HL-60/S4 (cell line): ENCODE measurements around the gene TRIM9.

Experiments used
- in situ Hi-C: fragments of 300-500 bp; cut with MboI; formaldehyde crosslinking; loops from 2 replicates; pipeline ENCODE4 v1.14.3; 2022; ENCODE audit warnings: low sequenced_read_pairs

Gene TRIM9

DNA sequence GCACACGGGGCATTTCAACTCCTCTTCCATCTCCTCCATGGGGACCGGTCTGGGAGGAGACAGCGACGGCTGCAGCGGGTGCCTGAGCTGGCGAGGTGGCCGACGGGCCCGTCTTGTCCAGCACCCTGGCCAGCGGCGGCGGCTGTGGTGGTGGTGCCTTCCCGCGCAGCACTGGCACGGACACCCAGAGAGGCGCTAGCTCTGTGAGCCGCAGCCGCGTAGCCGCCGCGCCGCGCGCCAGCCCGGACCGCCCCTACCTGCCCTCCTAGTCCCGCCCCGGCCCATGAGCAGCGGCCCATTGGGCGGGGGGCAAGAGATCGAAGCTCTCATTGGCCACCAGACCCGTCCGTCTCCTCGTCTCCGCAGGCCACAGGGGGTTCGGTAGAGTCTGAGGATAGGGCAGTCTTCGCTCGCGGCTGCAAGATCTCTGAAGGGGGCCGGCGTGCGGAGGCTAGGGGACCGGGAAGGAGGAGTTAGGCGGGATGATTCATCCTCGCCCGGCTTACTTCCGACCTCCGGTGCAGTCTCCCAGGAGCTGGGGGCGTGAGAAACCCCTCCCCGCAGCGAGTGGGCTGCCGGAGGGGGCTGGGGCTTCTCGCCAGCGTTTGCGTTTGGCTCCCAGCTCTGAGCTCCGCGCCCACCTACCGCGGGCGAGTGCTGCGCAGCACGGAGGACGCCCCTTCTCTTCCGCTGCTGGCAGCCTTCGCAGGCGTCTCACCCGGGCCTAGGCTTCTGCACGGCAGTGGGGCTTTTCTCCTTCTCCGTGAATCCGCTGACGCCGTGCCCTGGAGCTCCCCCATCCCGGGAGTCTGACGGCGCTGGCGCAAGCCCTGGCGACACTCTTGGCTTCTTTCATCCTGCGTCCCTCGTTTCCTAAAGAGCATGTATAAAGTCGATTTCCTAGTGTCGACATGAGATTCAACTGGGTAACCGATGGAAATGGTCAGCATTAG is at the start of gene TRIM9:
Gene TRIM9 (minus strand): TSS at position 205 of the 953 bp plus-strand sequence. CDS start 166 bp downstream, at position 39.
- in situ Hi-C loops: no loop called here

DNA sequence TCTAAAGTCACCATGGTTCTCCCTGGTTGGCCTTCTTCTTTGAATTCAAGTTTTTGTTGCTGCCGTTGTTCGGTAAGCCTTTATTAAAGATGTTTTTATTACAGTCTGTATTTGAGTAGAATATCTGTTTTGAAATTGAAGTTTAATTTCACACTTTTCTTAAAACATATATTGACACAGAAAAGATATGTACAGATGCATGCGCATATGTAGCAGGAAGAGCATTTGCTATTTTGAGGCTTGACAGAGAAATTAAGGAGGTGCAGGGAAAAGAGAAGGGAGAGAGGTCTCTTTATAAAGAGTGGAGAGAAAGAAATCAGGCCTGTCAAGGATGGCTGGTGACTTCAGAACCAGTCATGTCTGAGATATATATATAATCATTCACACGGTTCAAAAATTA is 46.0 kb upstream of the TRIM9 start:
- in situ Hi-C loops: no loop called here

DNA sequence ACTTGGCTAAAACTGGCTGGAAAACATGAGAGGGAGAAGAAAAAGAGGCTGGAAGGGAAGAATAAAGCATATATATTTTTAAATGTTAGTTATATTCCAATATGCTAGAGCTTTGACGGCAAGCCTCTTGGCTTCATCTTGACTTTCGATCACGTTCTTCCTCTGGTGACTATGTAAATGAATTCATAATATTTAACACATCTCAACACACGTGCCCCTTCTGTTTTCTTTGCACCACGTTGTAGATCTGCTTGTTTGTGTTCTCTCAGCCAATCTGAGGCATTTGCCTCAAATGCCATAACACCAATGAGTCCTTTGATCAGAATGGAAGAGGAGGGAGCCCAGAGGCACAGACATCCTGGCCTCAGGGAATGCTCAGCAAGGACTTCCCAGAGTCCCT is 45.4 kb upstream of the TRIM9 start:
- in situ Hi-C loops: no loop called here

DNA sequence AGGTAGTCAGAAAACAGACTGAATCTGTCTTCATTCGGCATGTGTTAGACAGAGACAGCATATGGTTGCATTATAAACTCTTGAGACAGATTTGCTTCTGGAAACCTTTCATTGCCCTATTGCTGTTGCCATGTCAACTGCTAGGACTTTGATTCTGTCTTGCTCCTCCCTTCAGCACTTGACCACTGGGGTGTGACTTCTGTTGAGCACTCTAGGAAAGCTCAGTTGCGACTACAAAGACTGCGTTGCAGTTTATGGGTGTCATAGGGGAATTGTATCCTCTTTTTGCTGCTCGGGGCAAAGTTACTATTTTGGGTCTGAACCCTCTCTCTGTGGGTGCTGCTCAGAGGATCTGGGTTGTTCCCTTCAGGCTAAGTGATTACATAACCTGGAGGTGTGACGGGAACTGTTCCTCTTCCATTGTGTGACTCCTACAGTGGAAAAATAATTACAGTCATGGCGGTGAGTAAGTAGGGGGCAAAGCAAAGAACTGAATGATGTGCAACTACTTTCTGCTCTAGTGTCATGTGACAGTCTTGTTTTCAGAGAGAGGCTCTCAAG is 44.3 kb upstream of the TRIM9 start:
- in situ Hi-C loops: no loop called here

DNA sequence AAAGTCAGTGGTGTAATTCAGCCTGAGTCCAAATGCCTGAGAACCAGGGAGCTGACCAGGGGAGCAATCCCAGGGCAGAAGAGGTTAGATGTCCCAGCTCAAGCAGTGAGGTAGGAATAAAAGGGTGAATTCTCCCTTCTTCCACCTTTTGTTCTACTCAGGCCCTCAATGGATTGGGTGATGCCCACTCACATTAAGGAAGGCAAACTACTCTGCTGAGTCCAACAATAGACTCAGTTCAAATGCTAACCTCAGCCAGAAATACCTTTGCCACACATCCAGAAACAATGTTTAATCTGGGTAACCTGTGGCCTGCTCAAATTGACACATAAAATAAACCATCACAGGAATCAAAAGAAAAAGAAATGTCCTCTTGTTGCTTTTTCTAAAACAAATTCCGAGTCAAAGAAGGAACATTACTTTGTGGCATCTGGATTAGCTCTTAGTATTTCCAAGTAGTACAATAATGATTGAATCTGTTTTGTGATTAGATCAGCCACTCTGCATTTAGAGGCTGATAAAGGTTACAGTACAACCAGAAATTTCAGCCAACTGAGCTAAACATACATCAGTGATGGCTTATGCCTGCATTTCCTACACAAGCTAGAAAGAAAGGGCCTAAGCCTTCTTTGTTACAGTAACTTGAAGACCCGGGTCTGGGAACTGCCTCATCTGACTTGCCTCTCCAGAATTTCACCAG is 43.6 kb upstream of the TRIM9 start:
- in situ Hi-C loops: no loop called here

DNA sequence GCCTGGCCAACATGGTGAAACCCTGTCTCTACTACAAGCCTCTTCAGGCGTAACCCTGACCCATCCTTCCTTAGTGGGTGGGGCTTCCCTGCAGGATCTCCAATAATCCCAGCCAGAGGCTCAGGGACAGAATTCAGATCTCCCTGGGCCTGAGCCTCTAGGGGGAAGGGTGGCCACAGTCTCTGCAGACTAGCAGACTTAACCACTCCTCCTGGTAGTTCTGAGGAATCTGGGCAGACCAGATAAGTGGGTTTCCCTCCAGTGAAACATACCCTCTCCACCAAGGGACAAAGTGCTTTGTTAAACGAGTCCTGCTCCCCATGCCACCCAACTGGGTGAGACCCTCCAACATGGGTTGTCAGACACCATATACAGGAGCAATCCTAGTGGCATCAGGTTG is 36.6 kb upstream of the TRIM9 start:
- in situ Hi-C loops: no loop called here

DNA sequence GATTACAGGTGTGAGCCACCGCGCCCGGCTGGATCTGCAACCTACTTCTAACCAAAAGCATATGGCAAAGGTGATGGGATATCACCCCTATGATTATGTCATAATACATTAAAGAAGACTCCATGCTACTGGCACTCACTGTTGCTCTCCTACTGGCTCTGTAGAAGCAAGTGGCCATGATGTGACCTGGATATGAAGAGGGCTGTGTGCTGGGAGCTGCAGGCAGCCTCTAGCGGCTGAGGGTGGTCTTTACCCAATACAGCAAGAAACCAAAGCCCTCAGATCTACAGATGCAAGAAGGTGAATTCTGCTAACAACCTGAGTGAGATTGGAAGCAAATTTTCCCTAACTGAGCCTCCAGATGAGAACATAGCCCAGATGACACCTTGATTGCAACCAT is 34.2 kb upstream of the TRIM9 start:
- in situ Hi-C loops: no loop called here

DNA sequence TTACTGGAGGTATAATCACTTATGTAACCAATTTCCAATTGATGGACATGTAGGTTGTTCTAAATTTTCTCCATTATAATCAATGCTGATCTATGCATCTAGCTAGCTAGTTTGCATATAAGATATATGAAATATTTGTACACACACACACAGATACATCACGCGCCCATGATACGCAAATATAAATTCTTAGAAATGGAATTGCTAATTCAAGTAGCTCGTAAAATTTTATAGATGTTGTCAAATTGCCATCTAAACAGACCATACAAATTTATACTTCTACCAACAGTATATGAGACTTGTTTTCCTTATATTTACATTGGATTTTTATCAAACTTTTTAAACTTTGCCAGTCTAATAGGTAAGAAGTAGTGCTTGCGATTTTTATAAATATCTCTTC is 29.1 kb upstream of the TRIM9 start:
- in situ Hi-C loops: no loop called here

DNA sequence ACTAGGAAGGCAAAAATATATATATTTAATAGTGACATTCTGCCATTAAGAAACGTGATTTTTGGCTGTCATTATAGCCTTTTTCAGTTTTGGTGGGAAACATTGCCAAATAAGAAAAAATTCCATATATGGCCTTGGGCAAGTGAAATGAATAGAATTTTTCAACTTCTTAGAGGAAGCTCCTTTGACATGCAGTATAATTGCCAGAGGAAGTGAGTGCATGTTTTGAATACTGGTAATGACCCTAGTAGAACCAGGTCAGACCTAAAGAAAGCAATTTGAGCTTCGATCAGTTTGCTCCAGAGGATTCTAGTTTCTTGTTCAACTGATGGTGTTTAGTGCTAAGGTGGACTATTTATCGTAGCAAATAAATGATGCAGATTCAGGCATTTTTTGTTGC is 26.2 kb upstream of the TRIM9 start:
- in situ Hi-C loops: no loop called here

DNA sequence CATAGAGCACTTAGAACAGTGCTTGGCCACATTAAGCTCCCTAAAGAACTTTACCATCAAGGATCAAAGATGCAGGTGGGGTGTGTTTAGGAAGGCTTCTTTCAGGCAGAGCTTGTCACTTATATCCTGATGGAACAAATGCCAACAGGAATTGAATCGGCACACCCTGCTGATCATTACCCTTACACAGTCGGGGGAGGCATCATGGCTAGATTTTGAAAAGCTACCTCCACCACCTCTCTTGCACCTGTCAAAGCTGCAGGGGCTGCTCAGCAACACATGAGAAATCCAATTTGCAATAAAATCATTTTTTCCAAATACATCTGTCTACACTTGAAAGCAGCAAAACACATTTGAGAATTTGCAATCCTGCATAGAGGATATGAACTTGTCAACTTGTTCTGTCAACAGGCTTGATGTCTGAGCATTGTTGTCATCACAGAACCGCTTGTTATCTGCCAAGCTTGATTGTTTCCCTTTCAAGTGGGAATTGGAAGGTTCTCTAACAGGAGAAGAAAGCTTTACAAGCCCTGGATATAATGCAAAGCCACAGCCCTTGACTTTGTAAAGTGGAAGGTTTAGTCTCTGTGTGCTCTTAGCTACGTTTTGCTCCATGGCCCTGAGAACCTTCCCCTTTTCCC is 24.6 kb upstream of the TRIM9 start:
- in situ Hi-C loops: no loop called here

DNA sequence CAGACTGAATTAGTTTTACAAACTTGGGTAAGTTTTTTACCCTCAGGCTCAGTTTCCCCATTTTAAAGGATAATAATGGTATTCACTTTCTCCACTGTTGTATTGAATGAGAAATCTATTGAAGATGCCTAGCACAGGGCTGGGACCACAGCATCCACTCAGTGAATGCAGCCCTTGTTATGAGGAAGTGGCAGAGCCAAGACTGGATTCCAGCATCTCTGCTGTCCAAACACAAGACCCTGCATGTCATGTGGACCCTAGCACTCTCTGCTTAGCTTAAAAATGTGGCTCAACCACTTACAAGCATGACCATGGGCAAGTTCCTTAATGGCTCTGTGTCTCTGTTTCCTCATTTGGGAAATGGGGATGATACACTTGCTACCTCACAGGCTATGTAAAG is 24.1 kb upstream of the TRIM9 start:
- in situ Hi-C loops: no loop called here

DNA sequence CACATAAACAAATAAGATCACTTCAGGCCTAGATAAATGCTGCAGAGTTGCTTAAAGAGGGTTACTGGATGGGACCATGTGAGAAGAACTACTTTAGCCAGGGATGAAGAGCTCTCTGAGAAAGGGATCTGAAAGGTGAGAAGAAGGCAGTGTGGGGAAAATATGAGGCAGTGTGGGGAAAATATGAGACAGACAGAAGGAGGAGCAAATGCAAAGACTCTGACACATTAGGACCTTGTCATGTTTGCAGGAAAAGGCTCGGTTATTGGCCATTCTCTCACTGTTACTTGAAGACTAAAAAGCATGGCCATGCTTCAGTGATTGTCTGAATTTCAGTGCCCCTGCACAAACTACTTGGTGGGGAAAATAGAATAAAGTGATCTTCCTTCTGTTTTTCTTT is 22.7 kb upstream of the TRIM9 start:
- in situ Hi-C loops: no loop called here

DNA sequence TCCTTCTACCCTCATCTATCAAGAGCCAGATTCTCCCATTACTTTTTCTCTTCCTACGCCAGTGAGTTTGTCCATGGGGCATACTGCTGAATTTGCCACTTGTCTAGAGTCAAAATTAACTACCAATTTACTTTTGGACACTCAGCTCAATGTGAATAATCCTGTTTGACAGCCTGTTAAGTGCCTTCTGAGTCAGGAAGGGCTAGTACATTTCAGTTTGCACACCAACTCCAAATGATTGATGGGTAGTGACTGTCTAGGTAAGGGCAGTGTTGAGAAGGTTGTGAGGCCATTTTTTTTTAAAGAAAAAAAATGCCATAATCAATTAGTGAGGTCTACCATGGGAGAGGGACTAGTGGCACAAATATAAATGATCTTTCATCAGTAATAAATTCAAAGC is 21.8 kb upstream of the TRIM9 start:
- in situ Hi-C loops: no loop called here

DNA sequence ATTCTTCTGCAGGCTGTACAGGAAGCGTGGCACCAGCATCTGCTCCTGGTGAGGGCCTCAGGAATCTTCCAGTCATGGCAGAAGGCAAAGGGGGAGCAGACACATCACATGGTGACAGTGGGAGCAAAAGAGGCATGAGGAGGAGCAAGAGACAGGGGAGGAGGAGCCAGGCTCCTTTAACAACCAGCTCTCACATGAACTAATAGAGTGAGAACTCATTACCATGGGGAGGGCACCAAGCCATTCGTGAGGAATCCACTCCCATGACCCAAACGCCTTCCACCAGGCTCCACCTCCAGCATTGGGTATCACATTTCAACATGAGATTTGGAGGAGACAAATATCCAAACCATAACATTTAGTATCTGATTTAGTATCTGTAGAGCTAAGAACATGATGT is 14.7 kb upstream of the TRIM9 start:
- in situ Hi-C loops: no loop called here

DNA sequence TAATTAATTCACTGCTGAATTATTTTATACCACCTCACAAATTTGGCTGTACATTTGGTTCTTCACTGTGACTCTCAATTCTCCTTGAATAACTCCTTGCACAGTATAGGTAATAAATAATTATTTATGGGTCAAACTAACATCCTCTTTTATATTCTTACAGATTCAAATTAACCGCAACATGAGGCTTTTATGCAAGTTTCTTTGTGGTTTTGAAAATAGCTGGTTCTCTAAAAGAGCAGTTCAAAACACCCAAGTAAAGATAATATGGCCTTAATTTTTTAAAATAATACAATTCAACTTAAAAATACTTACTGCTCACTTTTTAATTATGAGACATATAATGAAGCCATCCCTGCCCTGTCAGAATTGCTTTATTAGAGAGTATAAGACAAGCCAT is 12.9 kb upstream of the TRIM9 start:
- in situ Hi-C loops: no loop called here

DNA sequence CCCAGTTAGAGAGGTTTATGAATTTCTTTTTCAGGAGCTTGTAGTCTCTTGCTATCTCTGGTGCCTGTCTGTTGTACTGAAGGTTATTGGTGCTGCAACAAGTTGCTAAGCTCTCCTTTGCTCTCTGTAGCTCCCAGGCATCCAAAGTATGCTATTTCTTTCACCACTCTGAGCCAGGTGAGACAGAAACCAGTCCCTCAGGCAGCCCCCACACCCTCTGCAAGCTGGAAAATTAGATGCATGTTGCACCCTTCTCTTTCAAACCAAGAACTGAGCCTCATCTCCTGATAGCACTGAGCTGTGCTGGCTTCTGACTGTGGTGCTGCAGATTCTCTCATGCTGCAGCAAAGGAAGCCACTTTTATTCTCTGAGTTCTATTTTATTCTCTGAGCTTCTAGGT is 9.6 kb upstream of the TRIM9 start:
- in situ Hi-C loops: no loop called here

DNA sequence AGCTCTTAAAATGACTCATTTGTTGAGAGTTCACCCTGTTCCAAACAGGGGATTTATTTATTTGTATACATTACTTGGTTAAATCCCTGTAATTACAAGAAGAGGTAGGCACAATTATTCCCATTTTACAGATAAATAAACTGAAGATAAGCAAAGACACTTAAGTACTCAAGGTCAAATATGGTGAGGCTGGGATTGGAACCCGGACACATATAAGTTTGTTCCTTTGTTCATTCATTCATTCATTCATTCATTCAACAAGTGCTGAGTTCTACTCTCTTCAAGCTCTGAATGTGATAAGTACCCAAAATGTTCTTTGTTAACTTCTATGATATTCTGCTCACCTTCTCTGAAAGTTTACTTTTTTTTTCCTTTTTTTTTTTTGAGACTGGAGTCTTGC is 2.4 kb upstream of the TRIM9 start:
- in situ Hi-C loops: no loop called here

DNA sequence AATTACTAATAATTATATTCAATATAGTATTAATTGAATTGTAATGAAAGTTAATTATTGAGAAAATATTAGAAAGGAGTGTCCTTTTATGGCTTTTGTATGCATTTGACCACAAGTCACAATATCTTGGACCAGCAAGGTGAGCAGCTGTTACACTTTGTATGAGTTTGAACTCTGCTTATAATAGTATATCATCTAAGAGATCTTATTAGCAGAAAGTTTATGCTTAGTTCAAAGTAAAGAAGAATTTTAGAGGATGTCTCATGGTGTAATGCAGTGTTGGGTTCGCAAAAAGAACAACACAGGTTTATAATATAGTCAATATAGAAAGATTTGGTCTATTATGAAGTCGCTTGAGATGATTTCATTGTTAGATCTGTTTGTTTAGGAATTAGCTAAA is 2.0 kb upstream of the TRIM9 start:
- in situ Hi-C loops: no loop called here

DNA sequence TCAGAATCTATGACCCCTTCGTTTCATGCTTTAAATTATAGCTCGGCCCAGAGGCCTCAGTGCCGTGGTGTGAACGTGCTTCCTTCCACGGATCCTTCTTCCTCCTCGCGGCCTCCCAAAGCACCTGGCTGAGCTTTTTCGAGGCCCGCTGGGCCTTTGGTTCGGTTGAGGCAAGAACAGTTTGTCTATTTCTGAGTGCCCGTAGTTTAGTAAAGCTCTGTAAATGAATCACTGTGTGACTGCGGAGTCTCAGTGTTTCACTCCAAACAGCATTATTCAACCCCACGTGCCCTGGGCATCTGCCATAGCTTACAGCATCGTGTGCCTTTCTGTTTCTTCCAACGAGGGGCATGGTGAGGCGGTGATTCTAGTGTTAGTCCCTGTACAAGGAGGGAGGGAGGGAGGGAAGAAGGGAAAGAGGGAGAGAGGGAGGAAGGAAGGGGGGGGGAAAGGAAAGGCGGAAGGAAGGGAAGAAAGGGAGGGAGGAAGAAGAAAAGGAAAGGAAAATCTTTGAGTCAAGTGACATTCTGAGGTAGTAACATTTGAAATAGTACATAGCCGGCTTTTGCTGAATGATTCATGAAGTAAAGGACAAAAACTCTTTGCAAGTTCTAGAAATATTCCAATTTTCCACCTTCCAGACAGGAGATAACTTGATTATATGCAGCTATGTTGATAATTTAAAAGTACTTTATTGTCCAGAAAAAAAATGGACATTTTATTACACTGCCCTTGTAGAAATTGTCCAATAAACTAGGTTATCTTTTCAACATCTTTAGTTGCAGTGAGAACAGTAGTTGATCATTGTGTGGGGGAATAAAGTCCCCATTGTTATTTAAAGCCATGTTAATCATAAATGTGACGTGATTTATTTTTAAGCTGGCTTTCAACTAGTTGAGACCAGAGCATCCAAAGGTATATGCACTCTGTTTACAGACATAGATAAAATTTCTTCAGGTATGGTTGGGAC is 1.2 kb upstream of the TRIM9 start:
- in situ Hi-C loops: no loop called here

DNA sequence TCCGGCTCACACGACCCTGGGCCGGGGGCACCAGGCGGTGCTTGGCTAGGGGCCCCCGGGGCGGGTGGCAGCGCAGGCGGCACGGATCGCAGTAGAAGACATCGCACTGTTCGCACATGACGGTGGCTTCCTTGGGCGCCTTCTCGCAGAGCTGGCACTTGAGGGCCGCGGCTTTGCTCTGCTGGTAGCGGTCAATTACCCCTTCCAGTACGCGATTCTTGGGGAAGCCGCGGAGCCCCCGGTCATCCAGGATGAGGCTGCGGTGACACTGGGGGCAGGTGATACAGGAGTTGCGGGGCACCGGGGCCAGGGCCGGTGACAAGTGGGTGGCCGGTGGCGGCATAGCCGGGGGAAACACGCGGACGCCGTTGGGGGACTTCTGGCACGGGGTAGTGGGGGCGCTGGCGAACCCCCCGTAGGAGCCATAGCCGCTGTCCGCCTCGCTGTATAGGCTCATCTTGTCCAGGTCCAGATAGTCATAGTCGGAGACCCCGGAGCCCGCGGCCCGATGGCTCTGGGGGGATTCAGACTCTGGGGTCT is 553 bp downstream of the TRIM9 start:
- in situ Hi-C loops: no loop called here
